Skeletal muscle tissue (tissue), 4 donors: ENCODE data around the gene SLC26A11. TPM values are rescaled to one million over a fixed set of nuclear protein-coding genes. Genes with fewer than 3 reads are reported as not detected.

ENCODE experiments used
- H3K27ac ChIP-seq: one replicate; pipeline ENCODE4 v1.7.0; 2013; ENCODE audit warnings: mild to moderate bottlenecking, low read depth, low read length, inconsistent platforms
- H3K27me3 ChIP-seq, 3 donors: one replicate each; pipeline ENCODE4 v1.7.0; 2013; ENCODE audit warnings: low read length in 3 of 3; ENCODE audit not compliant: control insufficient read depth in 3 of 3, insufficient read depth in 3 of 3
- H3K36me3 ChIP-seq, 3 donors: one replicate each; pipeline ENCODE4 v1.7.0; 2013; ENCODE audit warnings: low read length in 3 of 3; ENCODE audit not compliant: control insufficient read depth in 3 of 3, insufficient read depth in 3 of 3
- H3K4me1 ChIP-seq, 3 donors: one replicate each; pipeline ENCODE4 v1.7.0; 2013; ENCODE audit warnings: low read length in 3 of 3, mild to moderate bottlenecking in 3 of 3; ENCODE audit not compliant: control insufficient read depth in 3 of 3, insufficient read depth in 3 of 3
- H3K4me3 ChIP-seq, 3 donors: one replicate each; pipeline ENCODE4 v1.7.0; 2013; ENCODE audit warnings: low read length in 3 of 3
- H3K9ac ChIP-seq, 3 donors: one replicate each; pipeline ENCODE4 v1.7.0; 2013; ENCODE audit warnings: low read length in 3 of 3, mild to moderate bottlenecking in 3 of 3, moderate library complexity in 2 of 3, low read depth in 1 of 3
- H3K9me3 ChIP-seq, 3 donors: one replicate each; pipeline ENCODE4 v1.7.0; 2013; ENCODE audit warnings: low read length in 3 of 3; ENCODE audit not compliant: control insufficient read depth in 3 of 3
- total RNA-seq: library from RNA; depleted of rRNA; stranded (reverse); fragments of >200 nt; gene quantifications from one replicate; pipeline ENCODE4 v1.2.3, GENCODE V29; 2014
- donor health status: Osteomylitis.

The SLC26A11 gene
- total RNA-seq, 1 donor from 2014 or later: 7.3 TPM

DNA sequence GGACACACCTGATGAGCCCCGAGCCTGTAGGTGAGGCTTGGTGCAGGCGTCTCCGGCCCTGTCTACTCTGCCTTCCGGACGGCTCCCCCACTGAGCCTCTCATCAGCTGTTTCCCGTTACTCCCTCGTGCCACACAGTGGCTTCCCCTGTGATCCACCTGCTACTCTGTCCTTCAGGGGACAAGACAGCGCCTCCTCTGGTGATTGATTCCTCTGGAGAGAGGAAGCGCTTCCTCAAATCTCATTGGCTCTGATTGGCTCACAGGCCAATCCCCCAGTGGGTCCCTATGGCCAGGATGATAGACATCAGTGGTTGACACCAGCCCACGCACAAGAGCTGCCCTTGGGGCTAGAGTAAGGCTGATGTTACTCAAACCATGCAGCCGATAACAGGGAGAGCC, 64.4 kb downstream of the SLC26A11 start:
- no peaks in the 10 kb centered on the region for H3K27me3 ChIP-seq
- no peaks in the 10 kb centered on the region for H3K9me3 ChIP-seq
- no peak overlapping the region for H3K9ac ChIP-seq
- peaks cover 4 to 6% (median 5%) of the 10 kb centered on the region in 3 donors for H3K4me1 ChIP-seq
- no peak overlapping the region for H3K4me3 ChIP-seq
- peaks cover 20 to 28% (median 21%) of the 10 kb centered on the region in 3 donors for H3K36me3 ChIP-seq
- no peak overlapping the region for H3K27ac ChIP-seq

DNA sequence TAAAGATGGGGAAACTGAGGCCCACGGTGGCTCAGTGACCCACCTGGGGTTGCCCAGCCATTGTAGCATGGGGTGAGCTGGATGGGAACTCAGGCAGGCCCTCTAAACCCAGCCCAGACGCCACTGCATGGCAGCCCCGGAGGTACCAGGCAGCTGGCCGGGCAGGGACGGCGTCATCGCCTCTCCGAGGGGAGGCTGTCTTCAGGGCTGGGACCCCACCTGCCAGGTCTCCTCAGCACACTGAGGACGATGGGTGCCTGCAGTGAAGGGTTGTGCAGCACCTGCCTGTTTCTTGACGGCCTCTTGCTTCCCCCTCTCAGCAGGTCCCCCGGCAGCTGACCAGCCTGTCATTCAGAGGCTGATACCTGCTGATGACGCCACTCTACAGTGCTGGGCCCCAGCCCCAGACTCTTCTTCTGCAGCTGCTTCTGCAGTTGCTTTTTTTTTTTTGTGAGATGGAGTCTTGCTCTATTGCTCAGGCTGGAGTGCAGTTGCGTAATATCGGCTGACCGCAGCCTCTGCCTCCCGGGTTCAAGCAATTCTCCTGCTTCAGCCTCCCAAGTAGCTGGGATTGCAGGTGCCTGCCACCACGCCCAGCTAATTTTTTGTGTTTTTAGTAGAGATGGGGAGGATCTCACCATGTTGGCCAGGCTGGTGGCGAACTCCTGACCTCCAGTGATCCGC, 65.2 kb downstream of the SLC26A11 start:
- Histone ChIP-seq H3K4me1 (no peaks in the 10 kb centered on the region), H3K27ac (no peak overlapping the region), H3K9ac (no peak overlapping the region), H3K27me3 (no peaks in the 10 kb centered on the region), H3K4me3 (no peak overlapping the region), H3K9me3 (no peaks in the 10 kb centered on the region), H3K36me3 (peaks cover 27 to 29% (median 28%) of the 10 kb centered on the region in 3 donors)

DNA sequence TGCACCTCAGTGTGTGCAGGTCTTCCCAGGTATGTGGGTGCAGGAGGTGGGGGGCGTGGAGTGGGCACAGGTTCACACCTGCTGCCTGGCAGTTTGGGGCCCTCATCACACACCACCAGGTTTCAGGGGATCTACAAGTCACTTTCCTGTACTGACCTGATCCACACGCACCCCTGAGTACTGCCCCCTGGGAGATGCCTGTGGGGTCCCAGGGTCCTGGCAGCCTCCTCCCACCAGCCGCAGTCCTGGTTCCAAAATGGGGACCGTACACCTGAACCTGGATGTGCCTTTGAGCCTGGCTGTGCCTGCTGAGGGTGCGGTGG, 66.4 kb downstream of the SLC26A11 start:
- H3K4me1 ChIP-seq: no peaks in the 10 kb centered on the region
- H3K36me3 ChIP-seq: peaks cover 32 to 40% (median 37%) of the 10 kb centered on the region in 3 donors
- H3K9ac ChIP-seq: no peak overlapping the region
- H3K27me3 ChIP-seq: no peaks in the 10 kb centered on the region
- no peak overlapping the region for H3K4me3 ChIP-seq
- no peak overlapping the region for H3K27ac ChIP-seq
- H3K9me3 ChIP-seq: no peaks in the 10 kb centered on the region

DNA sequence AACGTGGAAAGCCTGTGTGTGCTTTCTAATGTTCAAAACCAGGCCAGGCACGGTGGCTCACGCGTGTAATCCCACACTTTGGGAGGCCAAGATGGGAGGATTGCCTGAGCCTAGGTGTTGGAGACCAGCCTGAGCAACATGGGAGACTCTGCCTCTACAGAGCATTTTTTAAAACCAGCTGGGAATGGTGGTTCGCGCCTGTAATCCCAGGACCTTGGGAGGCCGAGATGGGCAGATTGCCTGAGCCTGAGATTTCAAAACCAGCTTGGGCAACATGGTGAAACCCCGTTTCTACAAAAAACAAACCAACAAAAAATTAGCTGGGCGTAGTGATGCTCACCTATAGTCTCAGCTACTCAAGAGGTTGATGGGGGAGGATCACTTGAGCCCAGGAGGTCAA, 66.8 kb downstream of the SLC26A11 start:
- no peaks in the 10 kb centered on the region for H3K9me3 ChIP-seq
- no peaks in the 10 kb centered on the region for H3K4me1 ChIP-seq
- H3K4me3 ChIP-seq: no peak overlapping the region
- peaks cover 36 to 44% (median 41%) of the 10 kb centered on the region in 3 donors for H3K36me3 ChIP-seq
- H3K27me3 ChIP-seq: no peaks in the 10 kb centered on the region
- no peak overlapping the region for H3K9ac ChIP-seq
- no peak overlapping the region for H3K27ac ChIP-seq

DNA sequence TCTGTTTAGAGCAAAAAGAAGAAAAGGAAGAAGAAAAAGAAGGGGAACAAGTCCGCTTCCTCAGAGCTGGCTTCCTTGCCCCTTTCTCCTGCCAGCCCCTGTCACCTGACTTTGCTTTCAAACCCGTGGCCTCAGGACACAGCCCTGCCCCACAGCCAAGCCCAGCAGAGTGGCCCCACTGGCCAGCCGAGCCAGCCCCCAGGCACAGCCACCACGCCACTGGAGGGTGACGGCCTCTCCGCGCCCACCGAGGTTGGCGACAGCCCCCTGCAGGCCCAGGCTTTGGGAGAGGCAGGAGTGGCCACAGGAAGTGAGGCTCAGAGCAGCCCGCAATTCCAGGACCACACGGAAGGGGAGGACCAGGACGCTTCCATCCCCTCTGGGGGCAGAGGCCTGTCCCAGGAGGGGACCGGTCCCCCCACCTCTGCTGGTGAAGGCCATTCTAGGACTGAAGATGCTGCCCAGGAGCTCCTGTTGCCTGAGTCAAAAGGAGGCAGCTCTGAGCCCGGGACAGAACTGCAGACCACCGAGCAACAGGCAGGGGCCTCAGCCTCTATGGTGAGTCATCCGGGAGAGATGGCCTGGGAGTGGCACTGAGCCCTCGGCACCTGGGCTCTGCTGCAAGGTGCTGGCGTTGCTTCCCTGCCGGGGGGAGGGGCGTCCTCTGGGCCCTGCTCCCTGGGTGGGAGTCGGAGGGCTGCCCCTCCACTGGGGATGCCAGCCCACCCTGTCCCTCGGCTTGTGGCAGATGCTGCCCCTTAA, 67.8 kb downstream of the SLC26A11 start:
- H3K4me3 ChIP-seq: no peak overlapping the region
- H3K9ac ChIP-seq: no peak overlapping the region
- H3K9me3 ChIP-seq: no peaks in the 10 kb centered on the region
- H3K4me1 ChIP-seq: no peaks in the 10 kb centered on the region
- no peak overlapping the region for H3K27ac ChIP-seq
- H3K27me3 ChIP-seq: no peaks in the 10 kb centered on the region
- peaks cover 44 to 52% (median 46%) of the 10 kb centered on the region in 3 donors for H3K36me3 ChIP-seq

DNA sequence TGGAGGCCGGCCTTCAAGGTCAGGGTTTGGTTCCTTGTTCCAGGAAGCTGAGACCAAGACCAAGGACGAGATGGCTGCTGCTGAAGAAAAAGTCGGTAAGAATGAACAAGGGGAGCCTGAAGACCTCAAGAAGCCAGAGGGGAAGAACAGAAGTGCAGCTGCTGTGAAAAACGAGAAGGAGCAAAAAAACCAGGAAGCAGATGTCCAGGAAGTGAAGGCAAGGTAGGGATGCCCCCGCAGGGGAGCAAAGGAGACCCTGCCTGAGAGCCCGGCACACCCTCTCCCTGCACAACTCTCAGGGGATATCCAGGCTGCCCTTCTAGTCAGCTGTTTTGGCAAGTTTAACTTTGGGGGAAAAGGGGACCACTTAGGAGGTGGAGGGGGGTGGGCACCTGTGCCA, 69.4 kb downstream of the SLC26A11 start:
- Histone ChIP-seq H3K9ac (no peak overlapping the region), H3K27me3 (no peaks in the 10 kb centered on the region), H3K36me3 (peaks cover 52 to 59% (median 54%) of the 10 kb centered on the region in 3 donors), H3K27ac (no peak overlapping the region), H3K4me1 (no peaks in the 10 kb centered on the region), H3K9me3 (no peaks in the 10 kb centered on the region), H3K4me3 (no peak overlapping the region)

DNA sequence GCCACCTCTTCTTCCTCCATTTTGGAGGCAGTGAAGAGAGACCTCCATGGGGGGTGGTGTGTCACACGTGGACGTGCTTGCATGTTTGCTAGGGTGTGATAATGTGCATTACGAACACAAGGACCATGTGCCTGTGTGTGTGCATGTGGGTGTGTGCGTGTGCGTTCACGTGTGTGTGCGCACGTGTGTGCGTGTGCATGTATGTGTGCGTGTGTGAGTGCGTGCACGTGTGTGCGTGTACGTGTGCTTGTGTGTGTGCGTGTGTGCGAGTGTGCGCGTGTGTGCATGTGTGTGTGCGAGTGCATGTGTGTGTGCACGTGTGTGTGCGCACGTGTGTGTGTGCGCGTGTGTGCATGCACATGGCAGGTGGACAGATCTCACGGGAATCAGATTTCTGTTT, 69.9 kb downstream of the SLC26A11 start:
- Histone ChIP-seq H3K27me3 (no peaks in the 10 kb centered on the region), H3K9ac (no peak overlapping the region), H3K36me3 (peaks cover 55 to 61% (median 59%) of the 10 kb centered on the region in 3 donors), H3K4me1 (no peaks in the 10 kb centered on the region), H3K27ac (no peak overlapping the region), H3K4me3 (no peak overlapping the region), H3K9me3 (no peaks in the 10 kb centered on the region)

DNA sequence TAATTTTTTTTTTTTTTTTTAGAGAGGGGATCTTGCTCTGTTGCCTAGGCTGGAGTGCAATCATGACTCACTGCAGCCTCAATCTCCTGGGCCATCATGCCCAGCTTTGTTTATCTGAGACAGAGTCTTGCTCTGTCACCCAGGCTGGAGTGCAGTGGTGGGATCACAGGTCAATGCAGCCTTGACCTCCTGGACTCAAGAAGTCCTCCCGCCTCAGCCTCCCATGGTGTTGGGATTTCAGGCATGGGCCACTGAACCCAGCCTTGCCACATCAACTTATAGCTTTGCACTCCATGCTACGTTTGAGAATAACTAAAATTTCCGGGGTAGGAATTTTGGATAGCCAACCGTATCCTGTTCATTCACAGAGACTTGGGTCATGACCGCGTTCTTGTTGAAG, 71.0 kb downstream of the SLC26A11 start:
- Histone ChIP-seq H3K36me3 (peaks cover 66 to 72% (median 69%) of the 10 kb centered on the region in 3 donors), H3K27me3 (no peaks in the 10 kb centered on the region), H3K4me1 (no peaks in the 10 kb centered on the region), H3K9me3 (no peaks in the 10 kb centered on the region), H3K4me3 (no peak overlapping the region), H3K27ac (no peak overlapping the region), H3K9ac (no peak overlapping the region)

DNA sequence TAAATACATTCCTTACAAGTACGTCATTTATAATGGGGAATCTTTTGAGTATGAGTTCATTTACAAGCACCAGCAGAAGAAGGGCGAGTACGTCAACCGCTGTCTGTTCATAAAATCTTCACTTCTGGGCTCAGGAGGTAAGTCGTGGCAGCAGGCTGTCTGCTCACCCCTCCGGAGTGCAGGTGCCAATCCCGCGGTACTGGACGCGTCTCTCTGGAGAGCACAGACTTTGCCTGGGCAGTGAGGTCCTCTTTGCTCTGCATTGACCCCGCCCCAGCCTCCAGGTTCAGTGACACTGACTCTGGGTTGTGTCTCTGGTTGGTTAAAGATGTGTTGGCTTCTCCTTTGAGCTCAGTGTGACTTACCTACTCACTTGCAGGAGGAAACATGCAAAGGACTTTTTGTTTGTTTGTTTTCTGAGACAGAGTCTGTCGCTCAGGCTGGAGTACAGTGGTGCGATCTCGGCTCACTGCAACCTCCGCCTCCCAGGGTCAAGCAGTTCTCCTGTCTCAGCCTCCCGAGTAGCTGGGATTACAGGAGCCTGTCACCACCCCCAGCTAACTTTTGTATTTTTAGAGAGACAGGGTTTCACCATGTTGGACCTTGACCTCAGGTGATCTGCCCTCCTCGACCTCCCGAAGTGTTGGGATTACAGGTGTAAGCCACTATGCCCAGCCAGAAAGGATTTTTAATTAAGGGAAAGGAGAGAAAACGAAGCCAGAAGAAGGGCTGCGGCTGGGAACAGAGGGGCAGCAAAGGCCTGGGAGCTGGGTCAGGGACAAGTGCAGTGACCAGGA, 71.7 kb downstream of the SLC26A11 start:
- no peaks in the 10 kb centered on the region for H3K9me3 ChIP-seq
- no peak overlapping the region for H3K9ac ChIP-seq
- peaks cover 72 to 78% (median 76%) of the 10 kb centered on the region in 3 donors for H3K36me3 ChIP-seq
- no peaks in the 10 kb centered on the region for H3K27me3 ChIP-seq
- no peak overlapping the region for H3K27ac ChIP-seq
- no peaks in the 10 kb centered on the region for H3K4me1 ChIP-seq
- H3K4me3 ChIP-seq: no peak overlapping the region

DNA sequence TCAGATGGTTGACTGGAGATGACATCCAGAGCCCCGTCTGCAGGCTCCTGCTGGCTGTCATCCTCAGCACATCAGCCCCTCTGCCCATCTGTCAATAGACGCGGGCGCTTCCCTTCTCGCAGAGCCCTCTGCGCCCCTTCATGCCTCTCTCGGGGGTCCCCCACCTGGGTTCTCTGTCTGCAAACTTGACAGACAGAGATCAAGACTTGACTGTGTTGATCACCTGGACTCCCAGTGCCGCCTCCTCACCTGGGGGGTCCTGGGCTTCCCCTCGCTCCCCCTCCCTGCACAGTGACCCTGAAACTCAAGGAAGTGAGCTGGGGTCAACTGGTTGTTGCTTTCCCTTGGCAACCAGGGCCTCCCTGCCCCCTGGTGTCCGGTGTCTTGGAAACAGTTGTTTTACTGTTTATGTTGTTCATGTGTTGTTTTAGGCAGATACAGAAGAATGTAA, 72.3 kb downstream of the SLC26A11 start:
- Histone ChIP-seq H3K36me3 (peaks cover 72 to 79% (median 76%) of the 10 kb centered on the region in 3 donors), H3K27ac (no peak overlapping the region), H3K27me3 (no peaks in the 10 kb centered on the region), H3K9ac (no peak overlapping the region), H3K4me3 (no peak overlapping the region), H3K4me1 (no peaks in the 10 kb centered on the region), H3K9me3 (no peaks in the 10 kb centered on the region)
